ENCODE results near the gene SCN7A.
"Not testable (repeated sequence)": the region's sequence is repeated elsewhere in the genome, so short reads cannot be mapped to it uniquely, and the experiment has no call there.

The SCN7A gene

DNA sequence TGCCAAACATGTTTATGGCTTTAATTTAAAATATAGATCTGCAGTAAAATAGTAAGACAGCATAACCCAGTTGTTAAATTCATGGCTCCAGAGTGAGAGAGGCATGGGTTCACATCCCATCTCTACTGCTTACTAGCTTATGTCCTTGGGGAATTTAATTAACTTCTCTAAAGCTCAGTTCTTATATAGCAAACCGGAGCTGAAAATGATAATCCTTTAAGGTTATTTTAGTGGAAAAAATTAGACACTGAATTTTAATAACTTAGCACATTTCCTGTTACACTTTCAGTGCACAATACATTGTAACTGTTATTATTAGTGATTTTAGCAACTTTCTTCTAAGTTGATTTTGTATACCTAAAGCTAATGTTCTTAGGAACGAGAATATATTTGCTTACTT lies 133.1 kb downstream of the SCN7A start:
- TF ChIP-seq, protein P1, sequence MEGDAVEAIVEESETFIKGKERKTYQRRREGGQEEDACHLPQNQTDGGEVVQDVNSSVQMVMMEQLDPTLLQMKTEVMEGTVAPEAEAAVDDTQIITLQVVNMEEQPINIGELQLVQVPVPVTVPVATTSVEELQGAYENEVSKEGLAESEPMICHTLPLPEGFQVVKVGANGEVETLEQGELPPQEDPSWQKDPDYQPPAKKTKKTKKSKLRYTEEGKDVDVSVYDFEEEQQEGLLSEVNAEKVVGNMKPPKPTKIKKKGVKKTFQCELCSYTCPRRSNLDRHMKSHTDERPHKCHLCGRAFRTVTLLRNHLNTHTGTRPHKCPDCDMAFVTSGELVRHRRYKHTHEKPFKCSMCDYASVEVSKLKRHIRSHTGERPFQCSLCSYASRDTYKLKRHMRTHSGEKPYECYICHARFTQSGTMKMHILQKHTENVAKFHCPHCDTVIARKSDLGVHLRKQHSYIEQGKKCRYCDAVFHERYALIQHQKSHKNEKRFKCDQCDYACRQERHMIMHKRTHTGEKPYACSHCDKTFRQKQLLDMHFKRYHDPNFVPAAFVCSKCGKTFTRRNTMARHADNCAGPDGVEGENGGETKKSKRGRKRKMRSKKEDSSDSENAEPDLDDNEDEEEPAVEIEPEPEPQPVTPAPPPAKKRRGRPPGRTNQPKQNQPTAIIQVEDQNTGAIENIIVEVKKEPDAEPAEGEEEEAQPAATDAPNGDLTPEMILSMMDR (IDR thresholded peaks at IDR 0.05; ENCODE audit: low read depth, low read length) = no peak
- DNase-seq (ENCODE audit: extremely low read depth, low read depth) = no peak

DNA sequence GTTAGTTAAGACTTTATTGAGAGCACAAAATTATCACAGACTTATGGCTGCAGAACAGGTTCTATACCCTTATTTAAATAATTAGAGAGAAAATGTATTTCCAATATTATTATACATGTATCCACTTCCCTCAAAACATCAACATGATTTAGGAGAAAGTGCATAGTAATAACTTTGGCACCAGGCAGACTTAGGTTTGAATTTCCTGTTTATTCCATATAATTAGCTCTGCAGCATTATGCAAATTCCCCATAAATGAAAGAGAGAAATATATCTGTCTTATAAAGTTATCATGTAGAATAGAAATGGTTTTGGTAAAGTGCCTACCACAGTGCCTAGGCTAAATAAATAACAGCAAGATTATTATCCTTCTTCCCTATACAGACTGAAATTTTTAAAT lies 133.6 kb downstream of the SCN7A start:
- TF ChIP-seq, protein P1 (IDR thresholded peaks at IDR 0.05; ENCODE audit: low read depth, low read length) = no peak
- no peak for DNase-seq (ENCODE audit: extremely low read depth, low read depth)

DNA sequence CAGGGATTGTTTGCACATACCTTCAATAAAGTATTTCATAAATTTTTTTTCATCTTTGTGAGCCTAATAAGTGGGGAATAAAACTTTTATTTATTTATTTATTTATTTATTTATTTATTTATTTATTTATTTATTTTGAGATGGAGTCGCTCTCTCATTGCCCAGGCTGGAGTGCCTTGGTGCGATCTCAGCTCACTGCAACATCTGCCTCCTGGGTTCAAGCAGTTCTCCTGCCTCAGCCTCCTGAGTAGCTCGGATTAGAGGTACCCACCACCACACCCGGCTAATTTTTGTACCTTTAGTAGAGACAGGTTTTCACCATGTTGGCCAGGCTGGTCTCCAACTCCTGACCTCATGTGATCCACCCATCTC lies 136.1 kb downstream of the SCN7A start:
- not testable (repeated sequence) for DNase-seq (ENCODE audit: extremely low read depth, low read depth)

DNA sequence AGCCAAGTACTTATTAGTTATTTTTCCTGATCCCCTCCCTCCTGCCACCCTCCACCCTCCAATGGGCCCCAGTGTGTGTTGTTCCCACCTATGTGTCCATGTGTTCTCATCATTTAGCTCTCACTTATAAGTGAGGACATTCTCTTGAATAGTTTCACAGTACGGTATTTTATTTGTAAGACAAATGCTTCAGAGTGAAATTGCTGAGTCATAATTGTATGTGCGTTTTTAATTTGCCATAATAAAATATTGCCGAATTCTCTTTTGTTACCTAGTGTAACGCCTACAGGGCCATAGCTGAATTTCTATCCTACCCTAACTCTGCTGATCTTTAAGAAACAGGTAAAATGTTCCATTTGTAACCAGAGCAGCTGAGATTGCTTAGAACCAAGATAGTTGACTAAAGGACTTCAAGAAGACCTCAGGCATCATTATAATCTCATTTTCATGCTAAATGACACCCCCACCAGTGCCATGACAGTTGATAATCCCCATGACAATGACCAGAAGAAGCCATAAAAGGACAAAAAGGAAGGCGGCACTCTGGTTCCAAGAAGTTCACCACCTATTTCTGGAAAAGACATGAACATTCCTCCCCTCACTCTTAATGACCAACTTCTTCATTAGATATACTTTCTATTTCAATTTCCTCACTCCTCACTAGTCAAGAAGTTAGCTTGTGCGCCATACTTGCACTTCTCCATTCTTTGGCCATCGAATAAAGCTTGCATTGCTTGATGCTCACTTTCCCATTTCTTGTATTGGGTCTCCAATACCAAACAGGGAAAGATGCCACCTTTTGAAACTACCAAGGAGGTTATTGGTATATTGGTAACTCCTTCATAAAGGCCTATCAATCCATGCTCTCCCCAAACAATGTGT lies 136.7 kb downstream of the SCN7A start:
- TF ChIP-seq, protein P1 (IDR thresholded peaks at IDR 0.05; ENCODE audit: low read depth, low read length) = no peak
- DNase-seq (ENCODE audit: extremely low read depth, low read depth) = no peak
